ENCODE measurements around the gene SETD5. TPM values are rescaled to one million over a fixed set of nuclear protein-coding genes. Genes with fewer than 3 reads are reported as not detected.
"Not testable (repeated sequence)": the region's sequence is repeated elsewhere in the genome, so short reads cannot be mapped to it uniquely, and the experiment has no call there.

Gene SETD5
- polyA plus RNA-seq, 4 donors = 9.5 to 87.0 (median 20.0) TPM

- no peak overlapping the region for H3K27ac ChIP-seq (ENCODE audit: low read depth in 1 of 3, low read length in 2 of 3)
- H3K9me3 ChIP-seq (ENCODE audit: control insufficient read depth in 2 of 2, insufficient read depth in 1 of 2, low read depth in 1 of 2, low read length in 1 of 2) = no peaks in the 10 kb centered on the region
- DNase-seq (no peak), FAIRE-seq (no peak)
- H3K4me3 ChIP-seq (ENCODE audit: low read depth in 1 of 3, low read length in 3 of 3) = no peak overlapping the region
- 91 to 96% (median 95%) methylated on average over 6 of the region's 6 CpGs for WGBS, 3 donors
- no peaks in the 10 kb centered on the region for H3K27me3 ChIP-seq (ENCODE audit: control insufficient read depth in 3 of 3, insufficient read depth in 3 of 3, low read length in 3 of 3)
- no peaks in the 10 kb centered on the region for H3K4me1 ChIP-seq (ENCODE audit: control insufficient read depth in 3 of 3, insufficient read depth in 2 of 3, low read depth in 1 of 3, low read length in 2 of 3)
- H3K36me3 ChIP-seq (ENCODE audit: control insufficient read depth in 3 of 3, insufficient read depth in 2 of 3, low read depth in 1 of 3, low read length in 3 of 3) = peaks cover 39 to 50% (median 45%) of the 10 kb centered on the region in 3 donors
These were observed 77.1 kb downstream of the SETD5 start for GRCh38 chr3:9474482-9474881.

GRCh38 chr3:9476935-9477334, 79.5 kb downstream of the SETD5 start:
- Histone ChIP-seq H3K9me3 (ENCODE audit: control insufficient read depth in 2 of 2, insufficient read depth in 1 of 2, low read depth in 1 of 2, low read length in 1 of 2) (no peaks in the 10 kb centered on the region), H3K4me3 (ENCODE audit: low read depth in 1 of 3, low read length in 3 of 3) (no peak overlapping the region), H3K4me1 (ENCODE audit: control insufficient read depth in 3 of 3, insufficient read depth in 2 of 3, low read depth in 1 of 3, low read length in 2 of 3) (no peaks in the 10 kb centered on the region), H3K27ac (ENCODE audit: low read depth in 1 of 3, low read length in 2 of 3) (no peak overlapping the region), H3K27me3 (ENCODE audit: control insufficient read depth in 3 of 3, insufficient read depth in 3 of 3, low read length in 3 of 3) (no peaks in the 10 kb centered on the region), H3K36me3 (ENCODE audit: control insufficient read depth in 3 of 3, insufficient read depth in 2 of 3, low read depth in 1 of 3, low read length in 3 of 3) (peaks cover 33 to 53% (median 47%) of the 10 kb centered on the region in 3 donors)
- no peak for DNase-seq
- WGBS, 3 donors = 93 to 97% (median 97%) methylated on average over 5 of the region's 5 CpGs
- FAIRE-seq = no peak

- DNase-seq (no peak), FAIRE-seq (no peak)
- Histone ChIP-seq H3K27me3 (ENCODE audit: control insufficient read depth in 3 of 3, insufficient read depth in 3 of 3, low read length in 3 of 3) (no peaks in the 10 kb centered on the region), H3K27ac (ENCODE audit: low read depth in 1 of 3, low read length in 2 of 3) (no peak overlapping the region), H3K4me3 (ENCODE audit: low read depth in 1 of 3, low read length in 3 of 3) (no peak overlapping the region), H3K36me3 (ENCODE audit: control insufficient read depth in 3 of 3, insufficient read depth in 2 of 3, low read depth in 1 of 3, low read length in 3 of 3) (peaks cover 16 to 37% (median 33%) of the 10 kb centered on the region in 3 donors), H3K9me3 (ENCODE audit: control insufficient read depth in 2 of 2, insufficient read depth in 1 of 2, low read depth in 1 of 2, low read length in 1 of 2) (no peaks in the 10 kb centered on the region), H3K4me1 (ENCODE audit: control insufficient read depth in 3 of 3, insufficient read depth in 2 of 3, low read depth in 1 of 3, low read length in 2 of 3) (no peaks in the 10 kb centered on the region)
- 96 to 98% (median 97%) methylated on average over 1 of the region's 1 CpG for WGBS, 3 donors
These were observed 82.8 kb downstream of the SETD5 start for GRCh38 chr3:9480265-9480664.

GRCh38 chr3:9485248-9485647, 87.8 kb downstream of the SETD5 start:
- H3K36me3 ChIP-seq (ENCODE audit: control insufficient read depth in 3 of 3, insufficient read depth in 2 of 3, low read depth in 1 of 3, low read length in 3 of 3) = peaks cover 1 to 18% (median 12%) of the 10 kb centered on the region in 3 donors
- H3K4me3 ChIP-seq (ENCODE audit: low read depth in 1 of 3, low read length in 3 of 3) = no peak overlapping the region
- no peak overlapping the region for H3K27ac ChIP-seq (ENCODE audit: low read depth in 1 of 3, low read length in 2 of 3)
- DNase-seq (no peak), FAIRE-seq (no peak)
- H3K4me1 ChIP-seq (ENCODE audit: control insufficient read depth in 3 of 3, insufficient read depth in 2 of 3, low read depth in 1 of 3, low read length in 2 of 3) = no peaks in the 10 kb centered on the region
- H3K9me3 ChIP-seq (ENCODE audit: control insufficient read depth in 2 of 2, insufficient read depth in 1 of 2, low read depth in 1 of 2, low read length in 1 of 2) = peaks cover 0 to 5% of the 10 kb centered on the region in 2 donors
- whole genome bisulfite sequencing, 3 donors = 95 to 100% (median 100%) methylated on average over 1 of the region's 1 CpG
- H3K27me3 ChIP-seq (ENCODE audit: control insufficient read depth in 3 of 3, insufficient read depth in 3 of 3, low read length in 3 of 3) = no peaks in the 10 kb centered on the region

GRCh38 chr3:9491506-9491905, 94.1 kb downstream of the SETD5 start:
- peaks cover 0 to 6% (median 0%) of the 10 kb centered on the region in 3 donors for H3K36me3 ChIP-seq (ENCODE audit: control insufficient read depth in 3 of 3, insufficient read depth in 2 of 3, low read depth in 1 of 3, low read length in 3 of 3)
- H3K27me3 ChIP-seq (ENCODE audit: control insufficient read depth in 3 of 3, insufficient read depth in 3 of 3, low read length in 3 of 3) = no peaks in the 10 kb centered on the region
- H3K27ac ChIP-seq (ENCODE audit: low read depth in 1 of 3, low read length in 2 of 3) = no peak overlapping the region
- H3K9me3 ChIP-seq (ENCODE audit: control insufficient read depth in 2 of 2, insufficient read depth in 1 of 2, low read depth in 1 of 2, low read length in 1 of 2) = peaks cover 0 to 5% of the 10 kb centered on the region in 2 donors
- 76 to 83% (median 81%) methylated on average over 3 of the region's 3 CpGs for WGBS, 3 donors
- FAIRE-seq (no peak), DNase-seq (no peak)
- H3K4me1 ChIP-seq (ENCODE audit: control insufficient read depth in 3 of 3, insufficient read depth in 2 of 3, low read depth in 1 of 3, low read length in 2 of 3) = no peaks in the 10 kb centered on the region
- no peak overlapping the region for H3K4me3 ChIP-seq (ENCODE audit: low read depth in 1 of 3, low read length in 3 of 3)

GRCh38 chr3:9494036-9494435, 96.6 kb downstream of the SETD5 start:
- H3K27ac ChIP-seq (ENCODE audit: low read depth in 1 of 3, low read length in 2 of 3); H3K4me3 ChIP-seq (ENCODE audit: low read depth in 1 of 3, low read length in 3 of 3); H3K4me1 ChIP-seq (ENCODE audit: control insufficient read depth in 3 of 3, insufficient read depth in 2 of 3, low read depth in 1 of 3, low read length in 2 of 3); H3K36me3 ChIP-seq (ENCODE audit: control insufficient read depth in 3 of 3, insufficient read depth in 2 of 3, low read depth in 1 of 3, low read length in 3 of 3); H3K27me3 ChIP-seq (ENCODE audit: control insufficient read depth in 3 of 3, insufficient read depth in 3 of 3, low read length in 3 of 3); FAIRE-seq; H3K9me3 ChIP-seq (ENCODE audit: control insufficient read depth in 2 of 2, insufficient read depth in 1 of 2, low read depth in 1 of 2, low read length in 1 of 2); DNase-seq: not testable (repeated sequence)
- 91 to 93% (median 92%) methylated on average over 15 of the region's 15 CpGs for WGBS, 3 donors

GRCh38 chr3:9496893-9497292, 99.5 kb downstream of the SETD5 start:
- no peak overlapping the region for H3K4me3 ChIP-seq (ENCODE audit: low read depth in 1 of 3, low read length in 3 of 3)
- H3K4me1 ChIP-seq (ENCODE audit: control insufficient read depth in 3 of 3, insufficient read depth in 2 of 3, low read depth in 1 of 3, low read length in 2 of 3) = no peaks in the 10 kb centered on the region
- no peak for DNase-seq
- peaks cover 0 to 3% (median 0%) of the 10 kb centered on the region in 3 donors for H3K36me3 ChIP-seq (ENCODE audit: control insufficient read depth in 3 of 3, insufficient read depth in 2 of 3, low read depth in 1 of 3, low read length in 3 of 3)
- peaks cover 0 to 37% (median 9%) of the 10 kb centered on the region in 3 donors for H3K27me3 ChIP-seq (ENCODE audit: control insufficient read depth in 3 of 3, insufficient read depth in 3 of 3, low read length in 3 of 3)
- FAIRE-seq = no peak
- no peaks in the 10 kb centered on the region for H3K9me3 ChIP-seq (ENCODE audit: control insufficient read depth in 2 of 2, insufficient read depth in 1 of 2, low read depth in 1 of 2, low read length in 1 of 2)
- H3K27ac ChIP-seq (ENCODE audit: low read depth in 1 of 3, low read length in 2 of 3) = no peak overlapping the region
- WGBS, 3 donors = 70 to 81% (median 78%) methylated on average over 6 of the region's 6 CpGs

GRCh38 chr3:9497821-9498565, 100.6 kb downstream of the SETD5 start:
- peaks cover 0 to 37% (median 9%) of the 10 kb centered on the region in 3 donors for H3K27me3 ChIP-seq (ENCODE audit: control insufficient read depth in 3 of 3, insufficient read depth in 3 of 3, low read length in 3 of 3)
- H3K4me3 ChIP-seq (ENCODE audit: low read depth in 1 of 3, low read length in 3 of 3) = no peak overlapping the region
- H3K27ac ChIP-seq (ENCODE audit: low read depth in 1 of 3, low read length in 2 of 3) = no peak overlapping the region
- H3K4me1 ChIP-seq (ENCODE audit: control insufficient read depth in 3 of 3, insufficient read depth in 2 of 3, low read depth in 1 of 3, low read length in 2 of 3) = no peaks in the 10 kb centered on the region
- FAIRE-seq (no peak), DNase-seq (no peak)
- H3K9me3 ChIP-seq (ENCODE audit: control insufficient read depth in 2 of 2, insufficient read depth in 1 of 2, low read depth in 1 of 2, low read length in 1 of 2) = no peaks in the 10 kb centered on the region
- no peaks in the 10 kb centered on the region for H3K36me3 ChIP-seq (ENCODE audit: control insufficient read depth in 3 of 3, insufficient read depth in 2 of 3, low read depth in 1 of 3, low read length in 3 of 3)
- WGBS, 3 donors = 78 to 86% (median 79%) methylated on average over 8 of the region's 8 CpGs

GRCh38 chr3:9498781-9499180, 101.4 kb downstream of the SETD5 start:
- FAIRE-seq (no peak), DNase-seq (no peak)
- Histone ChIP-seq H3K27me3 (ENCODE audit: control insufficient read depth in 3 of 3, insufficient read depth in 3 of 3, low read length in 3 of 3) (peaks cover 0 to 37% (median 9%) of the 10 kb centered on the region in 3 donors), H3K4me3 (ENCODE audit: low read depth in 1 of 3, low read length in 3 of 3) (no peak overlapping the region), H3K27ac (ENCODE audit: low read depth in 1 of 3, low read length in 2 of 3) (no peak overlapping the region), H3K9me3 (ENCODE audit: control insufficient read depth in 2 of 2, insufficient read depth in 1 of 2, low read depth in 1 of 2, low read length in 1 of 2) (no peaks in the 10 kb centered on the region), H3K36me3 (ENCODE audit: control insufficient read depth in 3 of 3, insufficient read depth in 2 of 3, low read depth in 1 of 3, low read length in 3 of 3) (no peaks in the 10 kb centered on the region), H3K4me1 (ENCODE audit: control insufficient read depth in 3 of 3, insufficient read depth in 2 of 3, low read depth in 1 of 3, low read length in 2 of 3) (no peaks in the 10 kb centered on the region)
- 78 to 87% (median 83%) methylated on average over 6 of the region's 6 CpGs for WGBS, 3 donors

Measured in small intestine (tissue), 7 donors.